Stimulated activated CD4-positive, alpha-beta T cell treated with anti-CD3 and anti-CD28 coated beads, TNF-alpha, amount 100 ng/mL, for 4 hours (primary cell): ENCODE data around the gene CRIM1.

Experiments used
- DNase-seq, 3 experiments: peaks; one replicate each; pipeline ENCODE4 v3.0.0-alpha.2; 2020; ENCODE audit warnings: low read depth in 3 of 3

CRIM1 gene

GRCh38 chr2:36371928-36372391 is 16.4 kb downstream of the CRIM1 start:
- DNase-seq = no peak

GRCh38 chr2:36373149-36373926 is 17.8 kb downstream of the CRIM1 start:
- DNase-seq = no peak

- DNase-seq = no peak
Observed at GRCh38 chr2:36374585-36374984, 19.0 kb downstream of the CRIM1 start.

DNA sequence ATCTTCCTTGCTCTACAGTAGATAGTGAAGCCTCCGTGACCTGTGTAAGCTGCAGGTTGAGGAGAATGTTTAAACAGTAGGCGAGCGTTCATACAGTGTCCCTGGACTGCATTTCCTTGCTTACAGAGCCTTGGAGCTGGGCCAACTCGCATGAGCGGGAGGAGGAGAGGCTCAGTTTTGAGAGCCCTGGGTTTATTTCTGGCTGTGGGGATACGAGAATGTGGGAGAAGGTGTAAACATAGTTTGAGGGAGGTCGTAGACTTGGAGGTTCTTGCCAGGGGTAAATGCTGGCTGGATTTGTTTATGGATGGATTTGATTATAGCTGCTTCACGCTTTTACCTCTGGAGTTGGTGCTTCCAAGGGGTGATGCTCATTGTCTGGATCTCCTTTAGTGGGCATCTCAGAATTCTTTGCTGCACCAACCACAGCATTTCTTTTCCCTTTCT is 20.8 kb downstream of the CRIM1 start:
- no peak for DNase-seq

- DNase-seq = no peak
Observed at GRCh38 chr2:36376992-36377738, 21.6 kb downstream of the CRIM1 start.

DNA sequence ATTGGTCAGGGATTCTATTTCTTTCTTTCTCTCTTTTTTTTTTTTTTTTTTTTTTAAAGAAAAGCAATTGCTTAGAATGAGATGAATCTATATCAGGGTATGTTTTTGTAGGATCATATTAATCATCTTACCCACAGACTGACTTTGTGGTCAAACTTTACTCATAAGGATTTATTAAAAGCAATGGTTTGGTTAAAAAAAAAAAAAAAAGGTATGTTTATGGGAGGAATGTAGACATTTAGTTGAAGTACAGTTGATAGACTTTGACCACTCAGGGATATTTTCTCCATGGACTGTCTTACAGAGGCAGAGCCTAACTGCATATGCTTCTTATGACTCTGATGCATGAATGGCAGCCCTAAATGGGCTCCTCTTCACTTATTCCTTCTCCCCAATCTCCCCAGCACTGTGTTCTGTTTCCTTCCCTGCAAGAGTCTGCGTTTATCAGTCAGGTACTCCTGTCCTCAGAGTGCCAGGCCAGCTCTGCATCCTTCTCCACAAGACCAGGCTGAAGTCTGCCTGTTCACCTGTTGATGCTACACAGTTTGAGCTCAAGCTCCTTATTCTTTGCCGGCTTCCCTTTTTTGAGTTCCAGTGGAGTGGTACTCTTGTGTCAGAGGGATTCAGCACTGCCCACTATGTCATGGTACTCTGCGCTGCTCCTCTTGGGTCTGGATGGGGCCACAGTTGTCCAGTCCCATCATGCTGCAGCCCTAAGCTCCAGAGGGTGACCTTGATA is 24.3 kb downstream of the CRIM1 start:
- DNase-seq = no peak

DNA sequence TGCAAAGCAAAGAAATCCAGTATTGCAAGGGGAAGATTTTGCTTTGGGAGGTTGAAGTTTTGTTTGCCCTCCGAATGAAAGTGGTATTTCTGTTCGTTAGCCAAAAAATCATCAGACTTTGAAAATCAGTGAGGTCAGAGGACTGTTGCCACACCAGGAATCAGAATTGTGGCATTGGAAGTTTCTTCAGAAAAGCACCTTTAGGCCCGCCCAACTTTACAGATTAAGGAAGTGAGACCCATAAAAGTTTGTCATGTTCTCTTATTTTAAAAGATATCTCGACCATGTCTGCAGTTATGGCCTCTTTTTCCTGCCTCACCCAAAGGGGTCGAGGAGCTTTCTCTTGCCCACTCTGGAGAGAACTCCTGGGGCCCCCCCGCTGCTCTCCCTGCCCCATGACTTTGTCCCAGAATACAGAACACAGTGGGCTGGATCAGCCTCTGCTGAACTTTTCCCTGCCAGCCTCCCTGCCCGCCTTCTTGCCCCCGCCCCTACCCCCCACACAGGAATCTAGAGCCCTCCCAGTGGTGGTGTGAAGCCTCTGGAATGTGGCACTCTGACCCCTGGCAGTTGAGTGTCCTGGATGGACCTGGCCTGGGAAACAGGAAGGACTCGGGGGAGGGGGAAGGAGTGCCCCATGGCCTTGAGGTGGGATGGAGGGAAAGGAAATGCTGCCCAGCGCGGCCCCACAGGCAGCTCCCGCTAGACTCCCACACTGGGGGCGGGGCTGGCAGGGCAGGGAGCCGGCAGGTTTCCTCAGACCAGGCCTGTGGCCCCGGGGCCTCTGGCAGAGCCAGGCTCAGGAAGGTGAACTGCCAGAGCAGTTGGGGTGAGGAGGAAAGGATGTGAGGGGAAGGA is 25.3 kb downstream of the CRIM1 start:
- DNase-seq = no peak

DNA sequence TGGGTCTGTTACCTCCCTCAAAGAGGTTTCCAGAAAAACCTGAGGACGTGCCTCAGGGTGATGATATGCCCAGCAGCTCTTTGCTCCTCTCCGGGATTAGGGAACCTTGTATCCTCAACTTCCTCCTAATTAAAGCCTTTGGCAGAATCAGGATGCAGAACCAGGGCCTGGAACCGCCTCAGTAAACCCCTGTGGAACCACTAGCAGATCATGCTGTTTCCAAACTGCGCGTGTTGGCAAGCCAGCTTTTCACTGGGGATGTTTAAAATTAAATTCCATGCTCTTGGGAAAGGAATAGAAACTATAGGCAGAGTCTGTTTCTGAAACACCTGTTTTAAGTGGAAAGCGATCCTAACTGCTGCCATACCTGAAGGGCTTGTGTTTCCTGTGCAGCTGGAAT is 26.4 kb downstream of the CRIM1 start:
- DNase-seq = no peak

DNA sequence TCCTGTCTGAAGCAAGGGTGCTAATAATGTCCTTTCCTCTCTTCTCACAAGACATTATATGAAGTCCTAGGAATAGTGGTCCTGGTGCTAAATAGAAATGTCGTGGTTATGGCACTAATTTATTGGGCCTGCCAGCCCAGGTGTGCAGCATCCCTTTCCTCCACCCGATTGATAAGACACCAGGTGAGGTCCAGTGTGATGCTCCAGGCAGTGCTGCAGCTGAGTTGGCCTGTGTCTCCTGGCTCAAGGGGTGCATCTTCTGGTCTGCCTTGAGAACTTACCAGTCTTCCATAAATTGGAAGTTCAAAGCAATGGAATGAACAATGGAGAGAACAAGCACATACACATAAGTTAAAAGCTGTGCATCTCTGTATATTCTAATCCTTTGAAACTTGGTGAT is 26.9 kb downstream of the CRIM1 start:
- DNase-seq = no peak

GRCh38 chr2:36383726-36384125 is 28.1 kb downstream of the CRIM1 start:
- no peak for DNase-seq

GRCh38 chr2:36384454-36384853 is 28.9 kb downstream of the CRIM1 start:
- DNase-seq = no peak

- no peak for DNase-seq
Observed at GRCh38 chr2:36385603-36386002, 30.0 kb downstream of the CRIM1 start.

GRCh38 chr2:36387258-36387916 is 31.8 kb downstream of the CRIM1 start:
- DNase-seq = no peak

- DNase-seq = no peak
Observed at GRCh38 chr2:36388472-36388871, 32.9 kb downstream of the CRIM1 start.

DNA sequence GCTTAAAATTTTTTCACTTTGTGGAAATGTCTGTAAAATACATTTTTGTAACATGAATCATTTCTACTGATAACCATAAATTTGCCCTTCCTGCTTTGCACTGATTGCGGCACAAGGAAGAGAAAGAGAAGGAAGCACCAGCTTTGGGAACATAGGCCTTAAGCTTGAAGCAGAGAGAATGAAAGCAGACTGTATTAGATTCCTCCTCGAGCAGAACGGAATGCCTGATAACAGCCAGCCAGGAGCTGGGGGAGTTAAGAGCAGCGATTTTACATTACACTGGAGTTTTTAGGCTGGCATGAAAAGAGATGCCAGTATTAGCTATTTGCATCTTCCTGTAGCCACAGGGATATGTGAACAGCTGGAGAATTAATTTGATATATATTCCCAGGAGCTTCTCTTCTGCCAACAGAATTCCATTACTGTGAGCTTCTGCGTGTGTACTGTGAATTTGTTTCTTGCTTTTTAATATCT is 33.5 kb downstream of the CRIM1 start:
- DNase-seq = no peak

DNA sequence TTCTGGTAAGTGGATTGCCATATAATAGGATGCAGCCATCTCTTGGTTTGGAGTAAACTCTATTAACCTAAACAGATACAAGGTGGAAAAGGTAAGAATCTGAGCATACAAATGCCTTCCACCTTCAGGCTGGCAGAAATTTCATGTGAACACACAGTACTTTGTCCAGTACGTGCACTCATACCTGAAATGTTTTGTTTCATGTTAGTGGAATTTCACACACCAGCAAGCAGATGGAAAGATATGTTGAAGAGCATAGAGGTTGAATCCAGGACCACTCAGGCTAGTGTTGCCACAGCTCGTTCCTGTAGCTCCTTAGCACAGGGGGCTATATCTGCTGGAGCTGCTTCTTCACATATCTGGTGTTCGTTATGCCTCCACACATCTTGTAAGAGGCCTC is 34.0 kb downstream of the CRIM1 start:
- DNase-seq = no peak

- no peak for DNase-seq
Observed at GRCh38 chr2:36392571-36393255, 37.1 kb downstream of the CRIM1 start.

- no peak for DNase-seq
Observed at GRCh38 chr2:36393738-36394256, 38.2 kb downstream of the CRIM1 start.

GRCh38 chr2:36394804-36395203 is 39.2 kb downstream of the CRIM1 start:
- DNase-seq = no peak

DNA sequence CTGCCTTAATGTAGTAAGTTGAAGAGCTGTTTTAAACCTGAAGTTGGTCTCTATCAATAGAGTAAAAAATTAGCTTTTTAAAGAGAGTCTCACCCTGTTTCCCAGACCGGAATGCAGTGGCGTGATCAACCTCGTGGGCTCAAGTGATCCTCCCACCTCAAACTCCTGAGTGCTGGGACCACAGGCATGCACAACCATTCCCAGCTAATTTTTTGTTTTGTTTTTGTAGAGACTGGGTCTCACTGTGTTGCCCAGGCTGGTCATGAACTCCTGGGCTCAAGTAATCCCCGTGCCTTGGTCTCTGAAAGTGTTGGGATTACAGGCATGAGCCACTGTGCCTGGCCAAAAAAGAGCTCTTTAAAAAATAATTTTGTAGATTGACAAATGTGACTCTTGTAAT is 40.3 kb downstream of the CRIM1 start:
- DNase-seq = no peak
